Measurements from ENCODE around the gene TMEM119. TPM values are rescaled to one million over a fixed set of nuclear protein-coding genes. Genes with fewer than 3 reads are reported as not detected.

Gene TMEM119
- total and polyA plus RNA-seq, 2 of the 8 experiments (the other 6 are each of a cell fraction or from before 2014, with no cell fraction given): 0.35 to 0.61 TPM

- Histone ChIP-seq H3K27me3 (replicated peaks in 1 of 4; ENCODE audit: control insufficient read depth in 3 of 4, extremely low read depth in 1 of 4, insufficient read depth in 3 of 4, low read length in 3 of 4) (no peaks in the 10 kb centered on the region), H3K79me1 (ENCODE audit: low read depth, low read length) (no peaks in the 10 kb centered on the region), H4K91ac (replicated peaks; ENCODE audit: insufficient read length, low read length) (no peak overlapping the region), H4K8ac (ENCODE audit: extremely low read depth, insufficient read depth, low read length) (no peak overlapping the region), H3K56ac (replicated peaks; ENCODE audit: insufficient read length, low read depth, low read length) (no peak overlapping the region), H2AFZ (ENCODE audit: low read length) (no peak overlapping the region), H2AK5ac (ENCODE audit: low read depth, low read length) (0 out of 2 replicates have a peak overlapping the region, but pooled peaks have one; percentile 24), H2BK20ac (ENCODE audit: low read length) (no peak overlapping the region), H2BK15ac (ENCODE audit: low read length) (no peak overlapping the region), H2BK120ac (replicated peaks; ENCODE audit: low read depth, low read length) (no peak overlapping the region), H2BK5ac (ENCODE audit: low read depth, low read length) (no peak overlapping the region), H4K5ac (ENCODE audit: insufficient read length, low read depth, low read length) (no peak overlapping the region), H3K14ac (ENCODE audit: insufficient read length) (no peak overlapping the region), H3K9me3 (ENCODE audit: insufficient read depth in 2 of 2, low read depth in 1 of 2, low read length in 1 of 2) (no peaks in the 10 kb centered on the region), H4K20me1 (replicated peaks in 1 of 2; ENCODE audit: control insufficient read depth in 1 of 2, insufficient read depth in 2 of 2, low read length in 2 of 2) (peaks cover 0 to 2% of the 10 kb centered on the region in 2 experiments), H3K23ac (ENCODE audit: insufficient read length) (no peak overlapping the region), H3K36me3 (ENCODE audit: control insufficient read depth in 2 of 4, insufficient read depth in 4 of 4, low read length in 3 of 4) (peaks cover 11 to 35% (median 29%) of the 10 kb centered on the region in 4 experiments), H3K9ac (replicated peaks in 1 of 4; ENCODE audit: extremely low read depth in 1 of 4, low read depth in 3 of 4, low read length in 3 of 4) (no peak overlapping the region), H3K4me3 (ENCODE audit: extremely low read depth in 1 of 4, insufficient read depth in 2 of 4, low read depth in 3 of 4, low read length in 4 of 4) (no peak overlapping the region), H3K23me2 (ENCODE audit: low read depth, low read length) (no peaks in the 10 kb centered on the region), H3K18ac (ENCODE audit: extremely low read depth, low read length) (no peak overlapping the region), H2BK12ac (ENCODE audit: low read depth, low read length) (0 out of 2 replicates have a peak overlapping the region, but pooled peaks have one; percentile 55), H3K4ac (replicated peaks; ENCODE audit: insufficient read length, low read depth, low read length) (no peak overlapping the region), H3K4me2 (ENCODE audit: insufficient read depth in 1 of 2, low read depth in 2 of 2, low read length in 2 of 2) (no peak overlapping the region), H3K79me2 (ENCODE audit: control insufficient read depth in 1 of 2, insufficient read depth in 2 of 2, low read length in 2 of 2) (no peaks in the 10 kb centered on the region), H3K27ac (ENCODE audit: low read depth, low read length) (no peak overlapping the region), H3K4me1 (replicated peaks in 1 of 4; ENCODE audit: control insufficient read depth in 3 of 4, insufficient read depth in 4 of 4, low read length in 3 of 4) (no peaks in the 10 kb centered on the region)
- WGBS, 2 experiments (ENCODE audit: extremely low coverage in 1 of 2, insufficient coverage in 1 of 2, insufficient read length in 1 of 2, insufficient replicate concordance in 2 of 2, low coverage in 1 of 2, low lambda C conversion rate in 2 of 2, missing lambda C conversion rate in 1 of 2): 57% methylated on average over 3 of the region's 3 CpGs; no CpG with 5 or more reads in 1 of the 2 experiments
- FAIRE-seq (no peak), DNase-seq (ENCODE audit: low read depth in 1 of 2, low spot score in 2 of 2) (peak in 1 of 2 experiments; percentile 41)
- CTCF ChIA-PET (ENCODE audit: partially characterized antibody): interaction anchor here (0.6 to 24.3 kb wide), 24 partner anchors 10 to 409 kb away, joined by 3 to 523 read pairs (median 4); partner anchors contain the start of genes SART3 and SELPLG
- TF ChIP-seq RBBP5 (IDR thresholded peaks at IDR 0.05; ENCODE audit: borderline replicate concordance, low read depth, low read length) (no peak), SP4 (IDR thresholded peaks at IDR 0.05; ENCODE audit: low read length) (no peak), SIX5 (IDR thresholded peaks at IDR 0.05; ENCODE audit: low read depth, low read length) (no peak), CTCF (IDR thresholded peaks at IDR 0.05; ENCODE audit: control extremely low read depth in 1 of 3, insufficient read depth in 1 of 3, low read depth in 1 of 3, low read length in 3 of 3) (peak in 2 of 3 experiments; percentile 37 to 62; a peak in 3 of 4 replicates), RAD21 (IDR thresholded peaks at IDR 0.05 in 1 of 2, conservative IDR thresholded peaks at IDR 0.05 in 1 of 2; ENCODE audit: low read depth in 2 of 2, low read length in 2 of 2) (peak; percentile 78 to 85), ASH2L (IDR thresholded peaks at IDR 0.05; ENCODE audit: low read length) (no peak), KDM4A (IDR thresholded peaks at IDR 0.05; ENCODE audit: low read depth, low read length, severe bottlenecking) (no peak), GABPA (IDR thresholded peaks at IDR 0.05; ENCODE audit: borderline replicate concordance, insufficient read depth, low read length) (no peak)
- POLR2A ChIA-PET (ENCODE audit: partially characterized antibody): interaction anchor here (0.6 to 1.9 kb wide), 6 partner anchors 10 to 57 kb away, joined by 3 to 6 read pairs (median 4); partner anchors contain the start of genes SART3 and TMEM119
Measured at GRCh38 chr12:108570743-108571608, 26.9 kb downstream of the TMEM119 start.
